ENCODE data around the gene CMTM3. TPM values are rescaled to one million over a fixed set of nuclear protein-coding genes. Genes with fewer than 3 reads are reported as not detected.

CMTM3 gene
- total and polyA plus RNA-seq, 2 of the 4 experiments (the other 2 are of a cell fraction): 4.5 to 35.5 TPM

GRCh38 chr16:66598111-66598510, 6.4 kb upstream of the CMTM3 start:
- no peak overlapping the region for H2BK120ac ChIP-seq (ENCODE audit: low read depth, low read length)
- intact Hi-C loops (cut with micrococcal nuclease) (no loop called here), dilution Hi-C loops (cut with HindIII; ENCODE audit: low sequenced_read_pairs, unreplicated experiment) (no loop called here), in situ Hi-C loops (cut with MboI; ENCODE audit: low sequenced_read_pairs) (no loop called here)
- no peak overlapping the region for H3K4me2 ChIP-seq (ENCODE audit: low read depth, low read length)
- no peak overlapping the region for H2AK5ac ChIP-seq (ENCODE audit: low read depth, low read length)
- H3K14ac ChIP-seq (replicated peaks; ENCODE audit: low read depth, low read length): no peak overlapping the region
- H3K27me3 ChIP-seq (ENCODE audit: control insufficient read depth, insufficient read depth, low read length): peaks cover 20% of the 10 kb centered on the region
- no peak overlapping the region for H3K9ac ChIP-seq (ENCODE audit: low read depth, low read length)
- H4K8ac ChIP-seq (ENCODE audit: low read depth in 2 of 2, low read length in 2 of 2): no peak overlapping the region
- no peak for TF ChIP-seq BHLHE40 (IDR thresholded peaks at IDR 0.05; ENCODE audit: low read depth, low read length)
- TF ChIP-seq USF2 (IDR thresholded peaks at IDR 0.05; ENCODE audit: low read depth, low read length): no peak
- TF ChIP-seq SMC3 (IDR thresholded peaks at IDR 0.05; ENCODE audit: low read depth, low read length): no peak
- no peak for TF ChIP-seq FOS (IDR thresholded peaks at IDR 0.05; ENCODE audit: low read depth, low read length)
- TF ChIP-seq, protein P1, sequence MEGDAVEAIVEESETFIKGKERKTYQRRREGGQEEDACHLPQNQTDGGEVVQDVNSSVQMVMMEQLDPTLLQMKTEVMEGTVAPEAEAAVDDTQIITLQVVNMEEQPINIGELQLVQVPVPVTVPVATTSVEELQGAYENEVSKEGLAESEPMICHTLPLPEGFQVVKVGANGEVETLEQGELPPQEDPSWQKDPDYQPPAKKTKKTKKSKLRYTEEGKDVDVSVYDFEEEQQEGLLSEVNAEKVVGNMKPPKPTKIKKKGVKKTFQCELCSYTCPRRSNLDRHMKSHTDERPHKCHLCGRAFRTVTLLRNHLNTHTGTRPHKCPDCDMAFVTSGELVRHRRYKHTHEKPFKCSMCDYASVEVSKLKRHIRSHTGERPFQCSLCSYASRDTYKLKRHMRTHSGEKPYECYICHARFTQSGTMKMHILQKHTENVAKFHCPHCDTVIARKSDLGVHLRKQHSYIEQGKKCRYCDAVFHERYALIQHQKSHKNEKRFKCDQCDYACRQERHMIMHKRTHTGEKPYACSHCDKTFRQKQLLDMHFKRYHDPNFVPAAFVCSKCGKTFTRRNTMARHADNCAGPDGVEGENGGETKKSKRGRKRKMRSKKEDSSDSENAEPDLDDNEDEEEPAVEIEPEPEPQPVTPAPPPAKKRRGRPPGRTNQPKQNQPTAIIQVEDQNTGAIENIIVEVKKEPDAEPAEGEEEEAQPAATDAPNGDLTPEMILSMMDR (conservative IDR thresholded peaks at IDR 0.05; ENCODE audit: low read depth, low read length): no peak
- TF ChIP-seq MAZ (IDR thresholded peaks at IDR 0.05; ENCODE audit: borderline replicate concordance, low read depth, low read length): no peak
- TF ChIP-seq POLR2A (IDR thresholded peaks at IDR 0.05; ENCODE audit: low read depth, low read length): no peak
- TF ChIP-seq MAFK (IDR thresholded peaks at IDR 0.05; ENCODE audit: low read depth, low read length): no peak
- no peak for TF ChIP-seq RCOR1 (IDR thresholded peaks at IDR 0.05; ENCODE audit: insufficient replicate concordance, low read length)
- TF ChIP-seq MXI1 (IDR thresholded peaks at IDR 0.05; ENCODE audit: borderline replicate concordance, low read depth, low read length): no peak
- TF ChIP-seq NFE2L2 (IDR thresholded peaks at IDR 0.05; ENCODE audit: low read depth, low read length): no peak
- no peak for TF ChIP-seq RAD21 (IDR thresholded peaks at IDR 0.05; ENCODE audit: low read length)
- no peak for TF ChIP-seq ELK1 (IDR thresholded peaks at IDR 0.05; ENCODE audit: borderline replicate concordance, low read depth, low read length)
- TF ChIP-seq CHD1 (IDR thresholded peaks at IDR 0.05; ENCODE audit: low read depth, low read length): no peak
- no peaks in the 10 kb centered on the region for H3K79me1 ChIP-seq (ENCODE audit: low read depth in 1 of 2, low read length in 2 of 2)
- no peak overlapping the region for H3K27ac ChIP-seq (ENCODE audit: insufficient read depth, low read length)
- no peak for ATAC-seq (ENCODE audit: low read depth)
- H3K4ac ChIP-seq (ENCODE audit: low read depth, low read length): no peak overlapping the region
- no peak overlapping the region for H3K4me3 ChIP-seq (ENCODE audit: insufficient read depth, low read depth, low read length)
- H2AFZ ChIP-seq (replicated peaks; ENCODE audit: low read length, poor library complexity): no peak overlapping the region
- H2AK9ac ChIP-seq (replicated peaks; ENCODE audit: low read depth, low read length, poor library complexity): no peak overlapping the region
- no peak overlapping the region for H2BK20ac ChIP-seq (ENCODE audit: low read depth, low read length)
- no peak overlapping the region for H3K56ac ChIP-seq (ENCODE audit: extremely low read depth, insufficient read depth, low read length)
- H2BK15ac ChIP-seq (ENCODE audit: low read depth, low read length): no peak overlapping the region
- H4K91ac ChIP-seq (ENCODE audit: insufficient read depth, low read depth, low read length): no peak overlapping the region
- no peak overlapping the region for H4K5ac ChIP-seq (ENCODE audit: low read depth, low read length)
- no peaks in the 10 kb centered on the region for H3K9me1 ChIP-seq (ENCODE audit: insufficient read depth, low read length)
- H4K20me1 ChIP-seq (ENCODE audit: insufficient read depth, low read length): no peaks in the 10 kb centered on the region
- no peak for DNase-seq
- no peak overlapping the region for H2BK5ac ChIP-seq (ENCODE audit: low read depth, low read length, poor library complexity, severe bottlenecking)
- no peak overlapping the region for H3K18ac ChIP-seq (ENCODE audit: low read depth, low read length)
- ChIA-PET CTCF (interaction anchor here (0.8 kb wide), 1 partner anchor 83 kb away, joined by 4 read pairs; no protein-coding TSS in a partner anchor), POLR2A (ENCODE audit: unreplicated experiment) (no interaction called here)
- no TSS peak for BruUV-seq (replicated peaks)
- no peaks in the 10 kb centered on the region for H3K4me1 ChIP-seq (ENCODE audit: control insufficient read depth, insufficient read depth, low read length)
- no peaks in the 10 kb centered on the region for H3K36me3 ChIP-seq (ENCODE audit: control insufficient read depth, insufficient read depth, low read length)
- WGBS, 2 experiments (ENCODE audit: extremely low coverage in 2 of 2, insufficient read length in 1 of 2): no CpG with 5 or more reads among the region's 3 CpGs
- no peak overlapping the region; the same call in 1 of the 2 replicates for H3K23ac ChIP-seq (ENCODE audit: low read depth, low read length)
- H3K9me3 ChIP-seq (ENCODE audit: control insufficient read depth, insufficient read depth, low read length): peaks cover 13% of the 10 kb centered on the region
